ENCODE results near the gene TNS4. TPM values are rescaled to one million over a fixed set of nuclear protein-coding genes. Genes with fewer than 3 reads are reported as not detected.

Gene TNS4
- total RNA-seq, 1 donor from 2014 or later = 0.78 TPM

DNA sequence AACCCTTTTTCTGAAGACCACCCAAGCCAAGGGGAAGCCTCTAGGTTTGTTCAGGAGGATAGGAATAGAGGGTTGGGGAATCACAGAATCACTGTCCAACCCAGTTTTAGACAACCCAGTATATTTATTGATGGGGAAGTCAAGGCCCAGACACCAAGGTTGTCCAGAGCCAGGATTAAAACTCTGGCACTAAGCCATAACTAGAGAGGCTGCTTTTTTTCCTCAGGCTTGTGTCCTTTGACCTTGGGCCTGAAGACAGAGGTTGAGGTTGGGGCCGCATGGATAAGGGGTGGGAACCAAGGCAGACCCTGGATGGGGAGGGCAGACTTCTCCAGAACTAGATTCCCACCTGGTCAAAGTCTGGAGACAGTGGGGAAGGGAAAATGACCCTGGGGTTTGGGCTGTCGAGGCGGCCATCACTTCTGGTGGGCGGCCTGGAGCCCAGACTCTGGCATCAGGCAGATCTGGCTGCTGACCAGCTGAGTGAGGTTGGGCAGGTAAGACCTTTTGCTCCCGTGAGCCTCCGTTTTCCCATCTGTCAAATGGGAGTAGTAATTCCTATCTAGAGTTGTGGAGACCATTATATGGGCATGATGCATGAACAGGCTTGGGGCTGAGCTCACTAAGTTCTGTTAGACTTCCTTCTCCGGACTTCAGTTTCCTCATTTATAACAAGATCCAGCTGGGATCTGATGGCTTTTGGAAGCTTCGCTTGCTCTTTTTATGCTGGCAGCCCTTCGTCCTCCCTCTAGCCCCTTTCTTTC, 40.3 kb downstream of the TNS4 start:
- H3K36me3 ChIP-seq = peaks cover 17% of the 10 kb centered on the region
- ATAC-seq (no peak), DNase-seq (no peak)
- peak overlapping the region; percentile 42 for H3K27ac ChIP-seq
- H3K27me3 ChIP-seq = no peaks in the 10 kb centered on the region
- intact Hi-C loops (cut with DNase I) = no loop called here
- no peaks in the 10 kb centered on the region for H3K9me3 ChIP-seq
- TF ChIP-seq, protein P1, sequence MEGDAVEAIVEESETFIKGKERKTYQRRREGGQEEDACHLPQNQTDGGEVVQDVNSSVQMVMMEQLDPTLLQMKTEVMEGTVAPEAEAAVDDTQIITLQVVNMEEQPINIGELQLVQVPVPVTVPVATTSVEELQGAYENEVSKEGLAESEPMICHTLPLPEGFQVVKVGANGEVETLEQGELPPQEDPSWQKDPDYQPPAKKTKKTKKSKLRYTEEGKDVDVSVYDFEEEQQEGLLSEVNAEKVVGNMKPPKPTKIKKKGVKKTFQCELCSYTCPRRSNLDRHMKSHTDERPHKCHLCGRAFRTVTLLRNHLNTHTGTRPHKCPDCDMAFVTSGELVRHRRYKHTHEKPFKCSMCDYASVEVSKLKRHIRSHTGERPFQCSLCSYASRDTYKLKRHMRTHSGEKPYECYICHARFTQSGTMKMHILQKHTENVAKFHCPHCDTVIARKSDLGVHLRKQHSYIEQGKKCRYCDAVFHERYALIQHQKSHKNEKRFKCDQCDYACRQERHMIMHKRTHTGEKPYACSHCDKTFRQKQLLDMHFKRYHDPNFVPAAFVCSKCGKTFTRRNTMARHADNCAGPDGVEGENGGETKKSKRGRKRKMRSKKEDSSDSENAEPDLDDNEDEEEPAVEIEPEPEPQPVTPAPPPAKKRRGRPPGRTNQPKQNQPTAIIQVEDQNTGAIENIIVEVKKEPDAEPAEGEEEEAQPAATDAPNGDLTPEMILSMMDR (IDR thresholded peaks at IDR 0.05) = no peak
- H3K4me3 ChIP-seq = no peak overlapping the region
- H3K4me1 ChIP-seq = peaks cover 40% of the 10 kb centered on the region

DNA sequence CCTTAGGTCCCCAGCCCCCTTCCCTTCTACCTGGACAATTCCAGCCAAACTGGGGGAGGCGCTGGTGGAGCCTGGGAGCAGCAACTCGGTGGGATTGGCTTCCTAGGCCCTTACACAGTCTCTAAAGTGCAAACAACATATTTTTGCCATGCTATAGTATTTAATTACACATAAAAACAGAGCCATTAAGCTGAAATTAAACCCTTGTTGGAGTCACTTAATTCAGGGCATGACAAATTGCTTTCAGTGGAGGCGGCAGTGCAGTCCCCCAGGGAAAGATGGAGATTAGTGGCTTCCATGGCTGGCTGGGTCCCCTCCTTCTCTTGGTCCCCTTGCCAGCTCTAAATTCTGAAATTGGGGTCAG, 40.8 kb downstream of the TNS4 start:
- H3K36me3 ChIP-seq = peaks cover 22% of the 10 kb centered on the region
- H3K27me3 ChIP-seq = no peaks in the 10 kb centered on the region
- peaks cover 40% of the 10 kb centered on the region for H3K4me1 ChIP-seq
- no peaks in the 10 kb centered on the region for H3K9me3 ChIP-seq
- TF ChIP-seq, protein P1 (IDR thresholded peaks at IDR 0.05) = no peak
- intact Hi-C loops (cut with DNase I) = no loop called here
- ATAC-seq = no peak
- no peak for DNase-seq
- H3K27ac ChIP-seq = no peak overlapping the region
- H3K4me3 ChIP-seq = no peak overlapping the region

DNA sequence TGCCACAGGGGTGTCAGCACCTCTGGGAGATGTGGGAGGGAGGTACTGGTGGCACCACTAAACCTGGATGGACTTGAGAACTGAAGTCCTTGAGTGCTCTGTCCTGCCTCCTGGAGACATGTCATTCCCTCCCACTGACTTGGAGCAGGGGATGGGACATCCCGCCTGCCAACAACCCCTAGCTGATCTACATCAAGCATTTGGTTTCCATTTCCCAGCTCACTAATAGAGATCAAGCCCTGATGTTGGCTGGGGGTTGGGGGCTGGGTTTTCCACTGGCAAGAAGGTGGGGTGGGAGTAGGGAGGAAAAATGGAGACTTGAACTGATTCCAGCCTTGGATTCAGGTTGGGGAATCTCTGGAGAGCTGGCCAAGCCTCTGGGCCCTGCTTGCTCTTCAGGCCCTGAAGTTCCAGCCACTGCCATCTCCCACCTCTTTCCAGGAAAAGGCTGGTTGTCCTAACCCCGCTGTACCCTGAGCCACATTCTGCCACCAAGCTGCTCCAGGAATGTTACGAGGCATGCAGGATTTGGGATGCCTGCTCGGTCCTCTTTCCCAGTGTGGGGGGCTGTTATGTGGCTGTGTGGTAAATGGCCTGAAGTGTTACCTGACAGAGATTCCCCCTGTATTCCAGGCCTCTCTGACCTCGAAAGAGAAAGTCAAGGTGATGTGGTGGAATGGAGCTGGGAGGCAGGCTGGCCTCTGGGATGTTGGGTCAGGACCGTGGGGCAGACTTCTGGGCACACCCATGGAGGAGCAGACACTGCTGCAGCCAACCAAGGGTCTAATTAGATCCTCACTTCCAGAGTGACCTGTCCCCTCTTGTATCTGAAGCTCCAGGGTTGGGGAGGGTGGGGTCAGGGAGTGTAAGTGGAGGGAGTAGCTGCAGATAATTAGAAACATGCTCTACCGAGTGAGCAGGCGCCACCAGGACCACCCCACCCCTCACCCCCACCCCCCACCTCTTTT, 41.5 kb downstream of the TNS4 start:
- H3K4me1 ChIP-seq = peaks cover 43% of the 10 kb centered on the region
- no peak overlapping the region for H3K27ac ChIP-seq
- intact Hi-C loops (cut with DNase I) = no loop called here
- no peaks in the 10 kb centered on the region for H3K9me3 ChIP-seq
- no peak for DNase-seq
- no peak for ATAC-seq
- H3K27me3 ChIP-seq = no peaks in the 10 kb centered on the region
- TF ChIP-seq, protein P1 (IDR thresholded peaks at IDR 0.05) = no peak
- H3K4me3 ChIP-seq = no peak overlapping the region
- peaks cover 29% of the 10 kb centered on the region for H3K36me3 ChIP-seq

DNA sequence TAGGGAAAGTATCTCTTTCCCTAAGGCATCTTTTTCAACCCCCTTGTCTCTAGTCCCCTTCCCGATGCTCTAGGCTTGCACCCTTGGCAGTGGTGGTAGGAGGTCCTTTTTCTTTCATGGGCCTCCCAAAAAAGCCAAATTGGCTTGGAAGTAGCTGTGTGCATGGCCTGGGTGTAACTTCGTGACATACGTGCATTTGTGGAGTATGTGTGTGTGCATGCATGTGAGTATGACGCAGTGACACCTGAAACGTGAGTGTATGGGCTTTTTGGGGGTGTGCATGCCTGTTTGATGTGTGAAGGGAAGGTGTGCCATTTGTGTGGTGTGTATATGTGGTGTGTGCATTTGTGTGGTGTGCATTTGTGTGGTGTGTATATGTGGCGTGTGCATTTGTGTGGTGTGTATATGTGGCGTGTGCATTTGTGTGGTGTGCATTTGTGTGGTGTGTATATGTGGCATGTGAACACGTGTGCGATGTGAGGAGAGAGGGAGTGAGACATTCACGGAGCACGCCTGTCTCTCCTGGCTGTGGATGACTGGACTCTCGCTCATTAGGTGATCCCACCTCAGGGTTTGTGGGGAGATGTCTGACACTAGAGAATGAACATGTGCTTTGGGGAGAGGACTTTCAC, 42.5 kb downstream of the TNS4 start:
- Histone ChIP-seq H3K27ac (no peak overlapping the region), H3K9me3 (no peaks in the 10 kb centered on the region), H3K36me3 (peaks cover 39% of the 10 kb centered on the region), H3K4me3 (no peak overlapping the region), H3K4me1 (peaks cover 43% of the 10 kb centered on the region), H3K27me3 (no peaks in the 10 kb centered on the region)
- TF ChIP-seq, protein P1 (IDR thresholded peaks at IDR 0.05) = no peak
- DNase-seq (no peak), ATAC-seq (no peak)
- intact Hi-C loops (cut with DNase I) = no loop called here

DNA sequence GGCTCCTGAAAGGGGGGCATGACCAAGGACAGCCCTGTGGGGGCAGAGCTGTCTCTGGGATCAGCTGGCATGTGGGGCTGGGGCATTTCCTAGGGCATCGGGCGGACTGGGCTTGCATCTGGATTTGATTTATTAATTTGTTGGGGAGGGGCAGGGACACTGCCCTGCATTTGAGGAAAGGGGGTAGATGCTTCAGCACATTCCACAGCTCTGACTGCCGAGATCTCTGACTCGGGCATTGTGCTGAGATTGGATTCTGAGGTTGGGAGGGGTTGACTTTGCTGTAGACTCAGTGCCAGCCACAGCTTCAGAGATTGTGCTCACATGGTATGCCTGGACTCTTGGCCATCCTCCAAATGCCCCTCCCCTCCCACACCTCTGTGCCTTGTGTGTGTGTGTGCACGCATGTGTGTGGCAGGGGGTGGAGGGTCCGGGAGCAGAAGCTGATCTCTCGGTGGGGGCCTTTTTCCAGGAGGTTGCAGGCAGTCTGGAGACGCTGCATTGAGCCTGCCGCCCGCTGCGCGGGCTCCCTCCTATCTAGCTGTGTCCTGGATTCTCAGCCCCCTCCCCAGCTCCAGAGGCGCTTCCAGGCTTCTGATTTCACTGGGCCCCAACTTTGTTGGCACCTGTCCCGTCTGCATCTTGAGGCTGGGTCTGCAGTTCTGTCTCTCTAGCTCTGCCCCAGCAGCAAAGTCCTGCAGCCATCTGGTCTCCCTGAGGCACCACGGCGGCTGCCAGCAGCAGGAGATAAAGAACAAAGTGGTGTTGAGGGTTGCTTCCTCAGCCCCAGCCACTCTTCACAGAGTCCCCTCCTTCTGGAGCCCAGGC, 43.2 kb downstream of the TNS4 start:
- Histone ChIP-seq H3K27ac (peak overlapping the region; percentile 47), H3K36me3 (peaks cover 46% of the 10 kb centered on the region), H3K4me3 (no peak overlapping the region), H3K27me3 (no peaks in the 10 kb centered on the region), H3K4me1 (peaks cover 43% of the 10 kb centered on the region), H3K9me3 (no peaks in the 10 kb centered on the region)
- ATAC-seq (peak; percentile 47), DNase-seq (no peak)
- intact Hi-C loops (cut with DNase I) = no loop called here
- TF ChIP-seq, protein P1 (IDR thresholded peaks at IDR 0.05) = no peak
